Fibroblast of lung (primary cell): ENCODE results near the gene SH3BP4.

Experiments
- EZH2 ChIP-seq: IDR thresholded peaks from 2 replicates; pipeline ENCODE4 v1.5.1; 2012; ENCODE audit warnings: low read length, control low read depth, mild to moderate bottlenecking; ENCODE audit errors: missing control alignments
- TF ChIP-seq, protein P1 (sequence below), 2 donors: IDR thresholded peaks in 1 of 2; conservative IDR thresholded peaks in 1 of 2; 1 replicate in 1 of 2; 2 replicates in 1 of 2; pipeline ENCODE4 v1.5.1; 2011 to 2012; ENCODE audit warnings: low read length in 2 of 2, control low read depth in 1 of 2, inconsistent platforms in 1 of 2, low read depth in 1 of 2, mild to moderate bottlenecking in 1 of 2

DNA sequence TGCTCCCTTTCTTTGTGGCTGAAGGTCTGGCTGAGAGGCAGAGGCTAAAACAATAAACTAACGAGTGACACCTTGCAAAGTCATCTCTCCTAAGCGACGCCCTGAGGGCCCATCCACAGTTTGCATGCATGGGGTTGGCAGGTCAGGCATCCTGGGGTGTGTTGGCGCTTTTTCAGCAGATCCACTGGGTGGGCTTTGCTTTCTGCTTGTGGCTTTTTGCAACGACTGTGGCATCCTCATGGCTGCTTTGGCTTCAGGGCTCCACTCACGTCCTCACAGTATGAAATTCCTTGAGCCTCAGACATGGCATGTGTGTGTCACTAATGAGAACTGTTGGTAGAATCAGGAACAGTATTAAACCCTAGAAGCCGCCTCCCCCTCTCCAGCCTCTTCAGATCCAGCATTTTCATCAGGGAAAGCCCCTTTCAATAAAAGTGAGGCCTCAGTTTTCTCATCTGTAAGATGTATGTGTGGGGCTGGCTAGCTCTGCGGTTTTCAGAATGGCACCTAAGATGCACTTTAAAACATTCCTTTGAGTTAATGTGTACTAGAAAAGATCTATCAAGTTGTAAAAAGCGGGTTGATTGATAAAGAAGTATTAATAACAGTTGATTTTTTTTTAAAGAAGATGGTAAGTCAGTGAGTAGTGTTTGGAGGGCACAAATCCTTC is 72.5 kb downstream of the SH3BP4 start:
- TF ChIP-seq, protein P1, sequence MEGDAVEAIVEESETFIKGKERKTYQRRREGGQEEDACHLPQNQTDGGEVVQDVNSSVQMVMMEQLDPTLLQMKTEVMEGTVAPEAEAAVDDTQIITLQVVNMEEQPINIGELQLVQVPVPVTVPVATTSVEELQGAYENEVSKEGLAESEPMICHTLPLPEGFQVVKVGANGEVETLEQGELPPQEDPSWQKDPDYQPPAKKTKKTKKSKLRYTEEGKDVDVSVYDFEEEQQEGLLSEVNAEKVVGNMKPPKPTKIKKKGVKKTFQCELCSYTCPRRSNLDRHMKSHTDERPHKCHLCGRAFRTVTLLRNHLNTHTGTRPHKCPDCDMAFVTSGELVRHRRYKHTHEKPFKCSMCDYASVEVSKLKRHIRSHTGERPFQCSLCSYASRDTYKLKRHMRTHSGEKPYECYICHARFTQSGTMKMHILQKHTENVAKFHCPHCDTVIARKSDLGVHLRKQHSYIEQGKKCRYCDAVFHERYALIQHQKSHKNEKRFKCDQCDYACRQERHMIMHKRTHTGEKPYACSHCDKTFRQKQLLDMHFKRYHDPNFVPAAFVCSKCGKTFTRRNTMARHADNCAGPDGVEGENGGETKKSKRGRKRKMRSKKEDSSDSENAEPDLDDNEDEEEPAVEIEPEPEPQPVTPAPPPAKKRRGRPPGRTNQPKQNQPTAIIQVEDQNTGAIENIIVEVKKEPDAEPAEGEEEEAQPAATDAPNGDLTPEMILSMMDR (conservative IDR thresholded peaks at IDR 0.05 in 1 of 2, IDR thresholded peaks at IDR 0.05 in 1 of 2; ENCODE audit: low read depth in 1 of 2, low read length in 2 of 2) = no peak
- no peak for TF ChIP-seq EZH2
